Midbrain (tissue), 1 donor: Measurements from ENCODE around the gene GDNF.
"Not testable (repeated sequence)": the region's sequence is repeated elsewhere in the genome, so short reads cannot be mapped to it uniquely, and the experiment has no call there.

Source experiments
- DNase-seq: peaks from one replicate; lab custom pipeline; 2025; lab: John Stamatoyannopoulos, UW

Gene GDNF

DNA sequence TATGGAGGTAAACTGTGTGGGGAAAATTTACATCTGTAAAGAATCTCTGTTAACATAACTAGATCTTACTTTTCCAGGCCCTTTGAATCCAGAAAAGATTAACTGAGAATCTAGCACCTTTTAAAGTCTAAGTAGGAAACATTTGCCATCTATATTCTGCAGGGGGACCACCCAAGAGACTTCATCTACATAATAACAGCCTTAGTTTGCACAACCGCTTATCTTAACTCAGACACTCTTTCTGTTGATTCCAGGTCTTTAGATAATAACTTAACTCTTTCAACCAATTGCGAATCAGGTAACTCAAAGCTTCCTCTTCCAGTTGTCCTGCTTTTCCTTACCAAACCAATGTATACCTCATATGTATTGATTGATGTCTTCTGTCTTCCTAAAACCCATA, 53.4 kb downstream of the GDNF start:
- DNase-seq = no peak

DNA sequence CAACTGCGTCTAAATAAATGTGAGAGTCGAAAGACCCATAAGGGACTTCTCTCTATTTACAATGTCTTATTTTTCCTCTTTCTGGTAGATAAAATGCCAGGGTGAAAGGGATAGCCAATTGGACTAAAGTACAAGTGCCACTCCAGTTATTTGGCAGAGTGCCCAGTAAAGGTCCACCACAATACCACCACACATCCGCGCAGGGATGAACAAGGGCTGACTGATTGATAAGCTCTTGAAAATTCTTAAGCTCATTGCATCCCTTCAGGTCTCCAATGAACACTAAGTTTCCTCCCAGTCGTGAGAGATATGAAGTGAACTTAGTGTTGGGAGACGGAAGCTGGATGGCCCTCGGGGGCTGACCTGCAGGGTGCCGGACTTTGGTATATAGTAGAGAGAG, 58.4 kb downstream of the GDNF start:
- DNase-seq = not testable (repeated sequence)

DNA sequence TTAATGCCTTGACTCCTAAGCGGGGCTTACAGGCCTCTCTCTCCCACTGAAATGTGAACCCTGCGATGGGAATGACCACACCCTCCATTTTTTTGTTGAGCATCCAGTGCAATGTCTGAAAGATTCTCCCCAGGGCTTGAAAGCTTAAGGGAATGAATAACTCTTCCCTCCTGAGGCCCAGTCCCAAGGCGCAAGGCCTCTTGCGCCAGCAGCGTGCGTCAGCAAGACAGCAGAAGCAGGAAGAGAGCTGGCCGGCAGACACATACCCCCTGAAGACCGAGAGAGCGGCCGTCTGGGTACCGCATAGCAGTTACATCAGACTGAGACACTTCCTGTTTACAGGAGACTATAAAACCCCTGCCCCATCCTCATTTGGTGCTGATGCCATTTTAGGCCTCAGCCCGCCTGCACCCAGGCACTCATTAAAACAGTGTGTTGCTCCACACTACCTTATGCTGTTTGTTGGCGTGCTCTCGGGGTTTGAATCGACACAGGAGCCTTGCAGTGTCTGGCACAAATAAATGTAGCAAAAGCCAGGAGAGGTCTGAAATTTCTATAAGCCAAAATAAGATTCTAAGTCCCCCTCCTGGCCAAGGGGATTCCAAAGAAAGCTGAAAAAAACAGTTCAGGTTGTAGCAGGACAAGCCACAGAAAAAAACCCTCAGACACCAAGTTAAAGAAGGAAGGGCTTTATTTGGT, 62.3 kb downstream of the GDNF start:
- DNase-seq = no peak

DNA sequence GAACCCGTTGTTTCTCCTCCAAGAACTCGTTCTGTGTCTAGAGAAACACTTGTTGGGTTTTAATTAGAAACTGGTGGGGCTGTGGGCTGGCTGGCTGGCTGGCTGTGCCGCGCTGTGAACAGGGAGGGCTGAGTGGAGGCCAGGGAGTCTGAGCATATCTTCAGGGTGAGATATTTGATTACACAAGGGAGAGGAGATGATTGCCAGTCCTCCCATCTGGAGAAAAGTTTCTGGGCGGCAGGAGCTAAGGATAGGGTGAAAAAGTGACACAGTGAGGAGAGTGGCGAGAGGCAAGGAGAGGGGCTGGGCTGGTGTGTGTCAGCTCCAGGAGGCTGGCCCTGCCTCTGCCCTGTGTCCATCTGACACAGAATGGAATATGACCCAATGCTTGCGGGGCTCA, 63.0 kb downstream of the GDNF start:
- DNase-seq = no peak

DNA sequence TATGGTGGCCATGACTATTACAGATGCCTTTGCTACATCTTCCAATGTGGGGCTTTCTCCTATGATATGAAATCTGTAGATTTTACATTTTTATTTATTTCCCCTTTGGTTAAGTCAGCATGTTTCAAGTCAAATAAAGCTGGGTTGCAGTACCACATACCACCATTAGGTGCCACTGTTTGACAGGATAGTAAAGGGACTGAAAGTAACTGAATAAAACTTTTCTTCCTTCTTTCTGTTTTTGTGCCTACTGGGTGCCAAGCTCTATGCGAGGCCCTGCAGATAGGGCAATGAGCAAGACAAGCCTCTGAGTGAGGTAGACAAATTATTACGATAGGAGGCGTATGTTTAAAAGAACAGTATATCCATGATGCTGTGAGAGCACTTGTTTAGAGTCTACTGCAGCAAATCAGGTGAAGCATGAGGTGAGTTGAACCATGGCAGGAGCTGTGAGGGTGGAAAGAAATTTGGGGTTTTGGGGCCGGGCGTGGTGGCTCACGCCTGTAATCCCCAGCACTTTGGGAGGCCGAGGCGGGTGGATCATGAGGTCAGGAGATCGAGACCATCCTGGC, 64.8 kb downstream of the GDNF start:
- DNase-seq = no peak

DNA sequence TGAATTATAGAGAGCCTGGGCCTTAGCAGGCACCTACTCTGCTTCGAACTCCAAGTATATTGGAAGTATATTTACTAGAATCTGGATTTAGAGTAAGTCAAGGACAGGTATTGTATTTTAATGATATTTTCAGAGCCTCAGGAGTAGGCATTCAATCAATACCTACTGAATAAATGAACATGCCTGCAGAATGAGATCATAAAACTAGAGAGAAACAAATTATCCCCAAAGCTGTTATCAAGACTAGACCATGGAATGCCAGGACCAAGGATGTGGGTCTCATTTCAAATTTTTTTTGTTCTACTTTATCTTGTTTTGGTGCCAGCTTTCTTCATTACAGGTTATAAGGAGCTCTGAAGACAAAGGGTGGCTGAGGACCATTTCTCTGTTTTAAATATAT, 66.0 kb downstream of the GDNF start:
- no peak for DNase-seq

DNA sequence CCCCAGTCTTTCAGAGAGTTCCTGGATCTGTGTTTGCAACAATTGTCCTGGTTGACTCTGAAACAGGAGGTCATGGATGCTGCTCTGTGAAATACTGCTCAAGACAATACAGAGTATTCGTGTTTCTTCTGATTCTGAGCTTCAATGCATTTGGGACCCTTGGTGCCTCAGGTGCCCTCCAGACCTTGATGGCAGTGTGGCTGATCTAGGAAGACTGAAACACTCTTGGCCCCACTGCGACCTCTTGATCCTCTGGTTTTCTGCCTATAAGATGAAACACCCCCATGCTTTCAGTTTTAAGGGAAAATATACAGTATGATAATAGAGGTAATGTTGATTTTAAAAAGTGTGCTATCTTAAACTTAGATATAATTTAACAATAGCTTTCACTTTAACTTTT, 67.6 kb downstream of the GDNF start:
- no peak for DNase-seq

DNA sequence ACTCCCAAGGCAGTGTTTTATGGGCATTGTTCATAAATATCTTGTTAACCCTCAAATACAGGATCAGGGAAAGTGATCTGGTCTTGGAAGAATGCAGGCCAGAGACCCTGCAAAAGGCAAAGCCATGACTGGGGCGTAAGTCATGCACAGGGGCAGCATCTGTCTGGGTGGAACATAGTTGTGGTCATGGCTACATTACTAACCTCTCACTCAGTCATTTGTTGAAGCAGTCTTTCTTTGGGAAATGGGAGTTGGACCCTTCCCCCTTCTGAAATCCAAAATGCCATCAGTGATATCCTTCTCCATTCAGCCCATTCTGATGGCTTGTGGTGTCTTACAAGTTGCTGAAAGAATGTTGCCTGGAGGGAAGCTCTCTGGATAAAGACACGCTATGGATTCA, 68.1 kb downstream of the GDNF start:
- no peak for DNase-seq

DNA sequence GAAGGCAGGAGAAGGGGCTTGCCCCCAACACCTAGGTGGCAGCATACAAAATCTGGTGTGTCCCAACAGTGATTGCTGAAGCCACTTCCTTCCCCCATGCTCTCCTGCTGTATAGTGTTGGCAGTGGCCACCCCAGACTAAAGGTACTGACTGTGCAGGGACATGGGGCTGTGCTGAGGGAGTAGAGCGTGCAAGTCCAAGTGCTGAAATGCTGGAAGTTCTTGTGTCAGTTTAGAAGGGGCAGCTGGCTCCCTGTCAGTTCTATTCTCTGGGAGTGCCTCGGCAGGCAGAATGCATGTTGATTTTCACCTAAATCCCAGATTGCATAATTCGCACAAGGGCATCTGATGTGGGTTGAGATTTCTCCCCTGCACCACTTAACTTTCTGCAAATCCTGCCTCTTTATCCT, 68.6 kb downstream of the GDNF start:
- DNase-seq = no peak

DNA sequence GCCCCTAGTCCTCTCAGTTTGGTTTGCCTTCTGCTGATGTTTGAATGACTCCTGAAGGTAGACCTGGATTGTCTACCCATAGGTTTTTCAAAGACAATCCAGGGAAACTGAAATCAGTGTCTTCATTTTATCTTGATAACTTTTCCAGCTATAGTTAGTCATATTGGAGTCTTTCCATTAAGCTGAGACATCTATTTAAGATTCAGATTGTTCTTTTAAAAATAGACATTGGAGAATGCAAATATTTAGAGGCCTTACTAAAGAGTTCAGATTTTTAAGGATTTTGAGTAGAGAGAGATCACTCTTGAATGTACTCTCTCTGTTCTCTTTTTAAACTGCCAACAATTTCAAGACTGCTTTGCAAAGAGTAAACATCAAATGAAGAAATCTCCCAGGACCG, 69.1 kb downstream of the GDNF start:
- no peak for DNase-seq

DNA sequence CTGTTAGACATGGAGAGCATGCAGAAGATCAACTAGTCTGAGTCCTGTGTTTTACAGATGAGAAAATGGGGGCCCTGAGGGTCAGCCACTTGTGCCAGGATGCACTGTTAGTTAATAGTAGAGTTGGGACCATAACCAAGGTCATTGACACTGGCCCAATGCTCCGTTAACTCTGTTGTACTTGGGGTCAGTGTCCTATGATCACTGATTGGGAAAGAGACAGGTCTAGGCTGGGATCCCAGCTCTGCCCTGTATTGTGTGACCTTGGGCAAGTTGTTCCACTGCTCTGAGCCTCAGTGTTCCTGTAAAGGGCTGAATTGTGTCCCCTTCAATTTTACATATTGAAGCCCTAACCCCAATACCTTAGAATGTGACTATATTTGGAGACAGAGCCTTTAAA, 70.0 kb downstream of the GDNF start:
- DNase-seq = no peak

DNA sequence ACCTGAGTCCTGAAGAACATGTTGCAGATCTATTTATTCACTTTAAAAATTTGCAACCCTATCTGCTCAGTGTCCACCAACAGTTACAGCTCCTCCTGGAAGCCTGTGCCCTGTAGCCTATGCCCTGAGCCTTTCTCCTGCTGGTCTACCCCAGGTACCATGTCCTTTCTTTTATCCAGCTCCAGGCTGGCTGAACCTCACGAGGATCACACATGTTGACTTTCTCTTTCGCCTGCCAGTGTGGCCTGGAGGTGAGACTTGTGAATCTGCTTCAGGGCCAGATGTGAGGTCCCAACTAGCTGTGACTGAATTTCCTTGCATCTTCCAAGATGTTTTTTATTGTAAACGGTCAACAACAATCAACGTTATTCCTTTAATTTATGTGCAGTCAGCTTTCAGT, 70.7 kb downstream of the GDNF start:
- no peak for DNase-seq

DNA sequence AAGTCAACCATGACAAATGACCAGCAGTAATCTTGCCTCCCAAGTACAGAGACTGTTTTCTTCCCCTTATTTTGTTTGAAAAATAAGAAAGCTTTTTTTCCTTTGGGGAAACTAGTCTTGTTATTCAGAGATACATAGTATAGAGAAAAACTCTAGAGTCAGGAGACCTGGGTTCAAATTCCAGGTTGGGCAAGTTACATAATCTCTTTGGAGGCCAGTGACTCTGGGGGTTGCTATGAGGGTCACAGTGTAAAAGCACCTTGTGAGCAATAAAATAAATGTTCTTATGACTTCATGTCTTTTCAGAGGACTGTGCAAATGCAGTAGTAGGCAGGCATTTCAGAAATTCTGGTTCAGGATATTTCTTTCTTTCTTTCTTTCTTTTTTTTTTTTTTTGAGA, 71.5 kb downstream of the GDNF start:
- no peak for DNase-seq

DNA sequence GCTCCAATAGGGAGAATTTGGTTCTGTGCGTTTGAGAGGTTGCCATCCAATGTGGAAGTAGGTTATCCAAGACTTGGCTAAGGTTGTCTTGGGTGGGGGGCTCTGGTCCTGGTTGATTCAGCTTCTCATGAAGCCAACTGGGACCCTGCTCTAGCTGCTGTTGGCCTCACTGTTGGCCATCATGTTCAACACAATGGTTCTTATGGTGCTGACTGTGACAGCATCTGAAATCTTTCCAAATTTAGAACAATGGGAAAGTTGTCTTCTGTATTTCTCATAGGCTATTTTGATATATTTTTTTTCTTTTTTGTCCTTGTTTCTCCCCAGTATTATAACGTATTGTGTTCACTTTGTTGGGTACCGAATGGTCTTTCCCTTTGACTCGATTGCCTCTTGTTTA, 71.9 kb downstream of the GDNF start:
- DNase-seq = peak; percentile 84

DNA sequence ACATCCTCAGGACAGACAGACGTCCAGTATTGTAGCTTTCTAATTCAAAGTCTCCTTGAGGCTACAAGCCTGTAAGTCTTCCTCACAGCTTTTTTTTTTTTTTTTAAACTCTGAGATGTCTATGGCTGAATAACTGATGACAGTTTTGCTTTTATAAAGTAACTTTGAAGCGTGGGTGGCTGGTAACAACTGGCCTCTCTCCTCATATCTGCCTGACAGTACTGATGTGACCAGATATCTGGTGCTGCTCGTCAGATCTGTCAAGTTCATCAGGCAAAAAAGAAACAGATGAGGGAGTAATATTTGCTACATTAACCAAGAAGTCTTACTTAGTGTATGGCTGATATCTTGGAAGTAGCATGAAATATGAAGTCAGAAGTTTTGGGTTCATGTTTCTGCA, 72.6 kb downstream of the GDNF start:
- no peak for DNase-seq
